ENCODE measurements around the gene DDHD1.

DDHD1 gene

DNA sequence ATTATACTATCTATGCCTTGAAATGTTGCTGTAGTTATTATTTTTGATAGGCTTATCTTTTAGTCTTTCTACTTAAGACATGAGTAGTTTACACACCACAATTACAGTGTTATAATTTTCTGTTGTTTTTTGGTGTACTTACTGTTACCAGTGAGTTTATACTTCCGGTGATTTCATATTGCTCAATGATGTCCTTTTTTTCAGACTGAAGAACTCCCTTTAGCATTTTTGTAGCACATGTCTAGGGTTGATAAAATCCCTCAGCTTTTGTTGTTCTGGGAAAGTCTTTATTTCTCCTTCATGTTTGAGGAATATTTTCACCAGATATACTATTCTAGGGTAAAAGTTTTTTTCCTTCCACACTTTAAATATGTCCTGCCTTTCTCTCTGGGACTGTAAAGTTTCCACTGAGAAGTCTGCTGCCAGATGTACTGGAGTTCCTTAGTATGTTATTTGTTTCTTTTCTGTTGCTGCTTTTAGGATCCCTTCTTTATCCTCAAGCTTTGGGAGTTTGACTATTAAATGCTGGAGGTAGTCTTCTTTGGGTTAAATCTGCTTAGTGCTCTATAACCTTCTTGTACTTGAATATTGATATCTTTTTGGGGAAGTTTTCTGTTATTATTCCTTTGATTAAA lies 160.8 kb downstream of the DDHD1 start:
- DNase-seq (ENCODE audit: low read depth): no peak

DNA sequence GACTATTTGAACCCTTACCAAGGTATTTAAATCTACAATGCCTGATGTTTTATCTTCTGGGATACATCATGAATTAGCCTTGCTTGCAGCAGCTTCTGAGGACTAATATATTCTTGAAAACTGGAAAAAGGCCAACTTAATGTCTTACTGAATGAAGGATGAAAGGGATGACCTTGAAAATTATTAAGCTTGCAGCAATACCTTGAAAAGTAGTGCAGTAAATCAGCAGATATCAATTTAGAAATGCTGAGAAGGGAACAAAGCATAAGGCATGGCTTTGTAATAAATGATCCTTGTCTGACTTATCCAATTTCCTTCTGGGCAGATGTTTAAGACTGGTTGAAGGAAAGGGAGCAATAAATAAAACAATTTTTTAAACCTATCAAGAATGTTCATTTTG lies 165.0 kb downstream of the DDHD1 start:
- DNase-seq (ENCODE audit: low read depth): no peak

DNA sequence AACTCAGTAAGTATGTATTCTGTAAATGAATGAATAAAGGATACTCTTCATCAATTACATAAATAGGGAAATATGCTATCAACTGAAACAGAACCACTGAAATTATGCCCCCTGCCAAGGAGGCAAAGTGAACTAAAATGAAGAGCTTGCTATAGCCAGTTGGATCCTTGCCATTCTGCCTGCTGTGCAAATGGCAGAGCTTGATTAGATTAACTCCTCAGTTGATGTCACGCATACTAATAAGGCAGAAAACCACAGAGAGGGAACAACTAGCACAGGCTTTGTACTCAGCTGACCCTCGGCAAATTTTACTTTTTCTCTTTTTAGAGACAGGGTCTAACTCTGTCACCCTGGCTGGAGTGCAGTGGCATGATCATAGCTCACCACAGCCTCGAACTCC lies 165.6 kb downstream of the DDHD1 start:
- no peak for DNase-seq (ENCODE audit: low read depth)

DNA sequence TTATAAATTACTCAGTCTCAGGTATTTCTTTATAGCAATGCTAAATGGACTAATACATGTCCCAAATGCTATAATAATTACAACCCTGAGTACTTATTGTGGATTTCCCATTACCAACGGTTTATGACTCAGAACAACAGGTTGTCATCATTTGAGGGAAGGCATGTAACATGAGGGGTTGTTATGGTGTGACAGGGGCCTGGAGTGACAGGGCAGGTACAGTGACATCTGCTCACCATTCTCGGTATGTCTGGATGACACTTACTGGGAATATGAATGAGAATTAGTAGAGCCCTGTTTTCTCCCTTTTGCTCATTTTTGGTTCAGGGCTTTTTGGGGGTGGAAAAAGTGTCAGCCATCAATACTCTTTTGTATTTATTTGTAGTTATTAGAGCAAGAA lies 166.1 kb downstream of the DDHD1 start:
- DNase-seq (ENCODE audit: low read depth): no peak
